ENCODE measurements around the gene BTBD16.
A peak's percentile ranks its signal among the peaks of the same experiment; 100 is the strongest.

Gene BTBD16

GRCh38 chr10:122230222-122230621 lies 40.9 kb upstream of the BTBD16 start:
- TF ChIP-seq, protein P1, sequence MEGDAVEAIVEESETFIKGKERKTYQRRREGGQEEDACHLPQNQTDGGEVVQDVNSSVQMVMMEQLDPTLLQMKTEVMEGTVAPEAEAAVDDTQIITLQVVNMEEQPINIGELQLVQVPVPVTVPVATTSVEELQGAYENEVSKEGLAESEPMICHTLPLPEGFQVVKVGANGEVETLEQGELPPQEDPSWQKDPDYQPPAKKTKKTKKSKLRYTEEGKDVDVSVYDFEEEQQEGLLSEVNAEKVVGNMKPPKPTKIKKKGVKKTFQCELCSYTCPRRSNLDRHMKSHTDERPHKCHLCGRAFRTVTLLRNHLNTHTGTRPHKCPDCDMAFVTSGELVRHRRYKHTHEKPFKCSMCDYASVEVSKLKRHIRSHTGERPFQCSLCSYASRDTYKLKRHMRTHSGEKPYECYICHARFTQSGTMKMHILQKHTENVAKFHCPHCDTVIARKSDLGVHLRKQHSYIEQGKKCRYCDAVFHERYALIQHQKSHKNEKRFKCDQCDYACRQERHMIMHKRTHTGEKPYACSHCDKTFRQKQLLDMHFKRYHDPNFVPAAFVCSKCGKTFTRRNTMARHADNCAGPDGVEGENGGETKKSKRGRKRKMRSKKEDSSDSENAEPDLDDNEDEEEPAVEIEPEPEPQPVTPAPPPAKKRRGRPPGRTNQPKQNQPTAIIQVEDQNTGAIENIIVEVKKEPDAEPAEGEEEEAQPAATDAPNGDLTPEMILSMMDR (IDR thresholded peaks at IDR 0.05; ENCODE audit: low read depth, low read length), result no peak
- DNase-seq (ENCODE audit: extremely low read depth, low read depth), result no peak

- no peak for DNase-seq (ENCODE audit: extremely low read depth, low read depth)
- TF ChIP-seq, protein P1 (IDR thresholded peaks at IDR 0.05; ENCODE audit: low read depth, low read length), result no peak
Observed at GRCh38 chr10:122232769-122233168, 38.3 kb upstream of the BTBD16 start.

DNA sequence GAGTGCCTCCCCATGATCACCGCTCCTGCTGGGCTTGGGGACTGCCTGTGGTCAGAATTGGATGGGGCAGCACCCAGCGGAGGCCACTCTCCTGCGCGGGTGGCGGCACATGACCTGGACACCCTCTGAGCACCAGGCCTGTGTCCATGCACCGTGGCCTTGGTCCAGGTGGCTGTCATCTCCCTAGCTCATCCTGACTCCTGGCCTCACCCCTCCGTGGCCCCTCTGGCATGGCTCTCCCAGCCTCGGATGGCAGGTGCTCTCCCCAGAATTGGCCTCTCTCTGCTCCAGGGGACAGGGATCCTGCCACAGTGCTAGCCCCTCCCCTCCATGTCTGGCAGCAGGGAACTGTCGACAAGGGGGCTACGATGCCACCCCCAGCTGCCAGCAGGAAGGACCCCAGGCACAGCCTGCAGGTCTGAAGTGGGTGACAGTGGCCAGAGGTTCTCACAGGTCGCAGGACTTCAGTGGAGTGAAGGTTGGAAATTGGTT lies 37.2 kb upstream of the BTBD16 start:
- no peak for DNase-seq (ENCODE audit: extremely low read depth, low read depth)
- TF ChIP-seq, protein P1 (IDR thresholded peaks at IDR 0.05; ENCODE audit: low read depth, low read length), result no peak

- TF ChIP-seq, protein P1 (IDR thresholded peaks at IDR 0.05; ENCODE audit: low read depth, low read length), result no peak
- DNase-seq (ENCODE audit: extremely low read depth, low read depth), result no peak
Observed at GRCh38 chr10:122234416-122234815, 36.7 kb upstream of the BTBD16 start.

- no peak for DNase-seq (ENCODE audit: extremely low read depth, low read depth)
- TF ChIP-seq, protein P1 (IDR thresholded peaks at IDR 0.05; ENCODE audit: low read depth, low read length), result no peak
Observed at GRCh38 chr10:122236690-122237306, 34.3 kb upstream of the BTBD16 start.

DNA sequence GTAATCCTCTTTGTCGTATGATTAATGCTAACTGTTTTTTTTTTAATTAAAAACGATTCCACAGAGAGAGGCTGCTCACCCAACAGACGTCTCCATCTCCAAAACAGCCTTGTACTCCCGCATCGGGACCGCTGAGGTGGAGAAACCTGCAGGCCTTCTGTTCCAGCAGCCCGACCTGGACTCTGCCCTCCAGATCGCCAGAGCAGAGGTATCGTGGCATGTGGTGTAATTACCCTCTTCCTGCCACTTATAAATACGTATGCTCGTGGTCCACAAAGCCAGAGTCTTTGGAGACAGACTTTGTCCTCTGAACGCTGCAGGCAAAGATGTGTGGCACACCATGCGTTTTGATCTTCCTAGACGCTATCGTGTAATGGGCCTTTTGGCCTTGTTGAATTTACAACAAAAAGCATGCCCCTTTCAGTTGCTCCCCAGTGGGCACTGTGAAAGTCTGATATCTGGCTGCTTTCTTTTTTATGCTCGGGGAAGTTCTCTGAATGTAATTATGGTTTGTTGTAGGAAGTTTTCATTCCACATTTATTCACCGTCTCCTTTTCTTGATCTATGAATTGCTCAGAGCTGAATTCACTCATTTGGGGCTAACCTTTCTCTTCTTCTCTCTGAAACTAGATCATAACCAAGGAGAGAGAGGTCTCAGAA lies 33.6 kb upstream of the BTBD16 start:
- DNase-seq (ENCODE audit: extremely low read depth, low read depth), result no peak
- TF ChIP-seq, protein P1 (IDR thresholded peaks at IDR 0.05; ENCODE audit: low read depth, low read length), result no peak

GRCh38 chr10:122239578-122240257 lies 31.4 kb upstream of the BTBD16 start:
- TF ChIP-seq, protein P1 (IDR thresholded peaks at IDR 0.05; ENCODE audit: low read depth, low read length), result peak; percentile 16; the same call in 1 of the 2 replicates
- no peak for DNase-seq (ENCODE audit: extremely low read depth, low read depth)

Measured in AG09319 (cell line).